Osteocyte (in vitro differentiated cells): ENCODE measurements around the gene MAEL. TPM values are rescaled to one million over a fixed set of nuclear protein-coding genes. Genes with fewer than 3 reads are reported as not detected.

Source experiments
- DNase-seq: peaks from one replicate; pipeline ENCODE4 v3.0.0; 2021; ENCODE audit warnings: mixed read lengths; ENCODE audit not compliant: unreplicated experiment; ENCODE audit errors: extremely low spot score
- H3K27ac Mint-ChIP-seq: one replicate; pipeline ENCODE4 v1.8.0; 2021; ENCODE audit warnings: mild to moderate bottlenecking, mixed read lengths; ENCODE audit not compliant: unreplicated experiment
- H3K27me3 Mint-ChIP-seq: one replicate; pipeline ENCODE4 v1.8.0; 2021; ENCODE audit warnings: mixed read lengths; ENCODE audit not compliant: unreplicated experiment
- H3K36me3 Mint-ChIP-seq: one replicate; pipeline ENCODE4 v1.8.0; 2021; ENCODE audit warnings: mixed read lengths; ENCODE audit not compliant: unreplicated experiment
- H3K4me1 Mint-ChIP-seq: one replicate; pipeline ENCODE4 v1.8.0; 2021; ENCODE audit warnings: mixed read lengths; ENCODE audit not compliant: unreplicated experiment
- H3K4me3 Mint-ChIP-seq: one replicate; pipeline ENCODE4 v1.8.0; 2021; ENCODE audit warnings: mild to moderate bottlenecking, moderate library complexity, mixed read lengths; ENCODE audit not compliant: unreplicated experiment
- H3K9me3 Mint-ChIP-seq: one replicate; pipeline ENCODE4 v1.8.0; 2021; ENCODE audit warnings: mixed read lengths; ENCODE audit not compliant: unreplicated experiment
- total RNA-seq: library from RNA; stranded (reverse); gene quantifications from 2 replicates; pipeline ENCODE4 v1.2.1, GENCODE V29; 2021
- TF ChIP-seq, protein P1 (sequence below): fragments of 200-600 bp; sonication (generic); IDR thresholded peaks from 2 replicates; pipeline ENCODE4 v1.5.0; 2021; ENCODE audit warnings: antibody characterized with exemption, mild to moderate bottlenecking, moderate library complexity

MAEL gene
- total RNA-seq, 1 donor from 2014 or later: not detected

GRCh38 chr1:167060141-167061072, 71.3 kb downstream of the MAEL start:
- peaks cover 7% of the 10 kb centered on the region for H3K4me1 Mint-ChIP-seq
- peak; percentile 53 for DNase-seq
- H3K36me3 Mint-ChIP-seq: no peaks in the 10 kb centered on the region
- no peak overlapping the region for H3K27ac Mint-ChIP-seq
- TF ChIP-seq, protein P1, sequence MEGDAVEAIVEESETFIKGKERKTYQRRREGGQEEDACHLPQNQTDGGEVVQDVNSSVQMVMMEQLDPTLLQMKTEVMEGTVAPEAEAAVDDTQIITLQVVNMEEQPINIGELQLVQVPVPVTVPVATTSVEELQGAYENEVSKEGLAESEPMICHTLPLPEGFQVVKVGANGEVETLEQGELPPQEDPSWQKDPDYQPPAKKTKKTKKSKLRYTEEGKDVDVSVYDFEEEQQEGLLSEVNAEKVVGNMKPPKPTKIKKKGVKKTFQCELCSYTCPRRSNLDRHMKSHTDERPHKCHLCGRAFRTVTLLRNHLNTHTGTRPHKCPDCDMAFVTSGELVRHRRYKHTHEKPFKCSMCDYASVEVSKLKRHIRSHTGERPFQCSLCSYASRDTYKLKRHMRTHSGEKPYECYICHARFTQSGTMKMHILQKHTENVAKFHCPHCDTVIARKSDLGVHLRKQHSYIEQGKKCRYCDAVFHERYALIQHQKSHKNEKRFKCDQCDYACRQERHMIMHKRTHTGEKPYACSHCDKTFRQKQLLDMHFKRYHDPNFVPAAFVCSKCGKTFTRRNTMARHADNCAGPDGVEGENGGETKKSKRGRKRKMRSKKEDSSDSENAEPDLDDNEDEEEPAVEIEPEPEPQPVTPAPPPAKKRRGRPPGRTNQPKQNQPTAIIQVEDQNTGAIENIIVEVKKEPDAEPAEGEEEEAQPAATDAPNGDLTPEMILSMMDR: peak; percentile 31
- peaks cover 27% of the 10 kb centered on the region for H3K27me3 Mint-ChIP-seq
- H3K9me3 Mint-ChIP-seq: no peaks in the 10 kb centered on the region
- no peak overlapping the region for H3K4me3 Mint-ChIP-seq

DNA sequence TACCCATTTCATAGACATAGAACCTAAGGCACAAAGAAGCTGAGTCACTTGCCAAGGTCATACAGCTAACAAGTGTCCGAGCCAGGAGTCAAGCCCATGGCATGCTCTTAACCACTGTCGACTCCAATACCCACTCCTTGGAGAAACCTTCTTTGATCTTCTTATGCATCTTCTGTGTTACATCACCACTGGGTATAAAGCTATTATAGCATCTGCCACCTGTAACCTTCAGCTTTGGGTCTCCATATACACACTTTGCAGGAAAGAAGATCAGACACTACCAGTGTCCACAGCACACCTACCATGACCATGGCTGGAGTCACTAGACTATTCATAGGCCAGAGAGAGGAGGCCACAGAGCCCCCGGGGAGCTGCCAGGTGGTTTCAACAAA, 72.0 kb downstream of the MAEL start:
- DNase-seq: peak; percentile 38
- TF ChIP-seq, protein P1: no peak
- no peak overlapping the region for H3K4me3 Mint-ChIP-seq
- H3K27ac Mint-ChIP-seq: no peak overlapping the region
- no peaks in the 10 kb centered on the region for H3K9me3 Mint-ChIP-seq
- peaks cover 26% of the 10 kb centered on the region for H3K27me3 Mint-ChIP-seq
- no peaks in the 10 kb centered on the region for H3K36me3 Mint-ChIP-seq
- peaks cover 7% of the 10 kb centered on the region for H3K4me1 Mint-ChIP-seq

GRCh38 chr1:167064621-167065020, 75.5 kb downstream of the MAEL start:
- H3K4me1 Mint-ChIP-seq: peaks cover 2% of the 10 kb centered on the region

GRCh38 chr1:167065471-167065870, 76.4 kb downstream of the MAEL start:
- Mint-ChIP-seq H3K27me3 (peaks cover 39% of the 10 kb centered on the region), H3K27ac (no peak overlapping the region), H3K9me3 (no peaks in the 10 kb centered on the region), H3K36me3 (no peaks in the 10 kb centered on the region), H3K4me3 (no peak overlapping the region), H3K4me1 (peaks cover 2% of the 10 kb centered on the region)
- no peak for DNase-seq
- TF ChIP-seq, protein P1: no peak

More at GRCh38 chr1:167064621-167065020, 75.5 kb downstream of the MAEL start:
- Mint-ChIP-seq H3K27ac (no peak overlapping the region), H3K9me3 (no peaks in the 10 kb centered on the region), H3K4me3 (no peak overlapping the region), H3K36me3 (no peaks in the 10 kb centered on the region), H3K27me3 (peaks cover 35% of the 10 kb centered on the region)
- no peak for DNase-seq
- TF ChIP-seq, protein P1: no peak

- DNase-seq: peak; percentile 94
- no peaks in the 10 kb centered on the region for H3K36me3 Mint-ChIP-seq
- H3K9me3 Mint-ChIP-seq: no peaks in the 10 kb centered on the region
- peaks cover 2% of the 10 kb centered on the region for H3K4me1 Mint-ChIP-seq
- no peak overlapping the region for H3K27ac Mint-ChIP-seq
- H3K27me3 Mint-ChIP-seq: peaks cover 43% of the 10 kb centered on the region
- TF ChIP-seq, protein P1: peak; percentile 100
- H3K4me3 Mint-ChIP-seq: peak overlapping the region; percentile 59
These were observed 77.4 kb downstream of the MAEL start for GRCh38 chr1:167066333-167067122.
